ENCODE results near the gene SSX4B. TPM values are rescaled to one million over a fixed set of nuclear protein-coding genes. Genes with fewer than 3 reads are reported as not detected.
"Not testable (repeated sequence)": the region's sequence is repeated elsewhere in the genome, so short reads cannot be mapped to it uniquely, and the experiment has no call there.

The SSX4B gene, protein sequence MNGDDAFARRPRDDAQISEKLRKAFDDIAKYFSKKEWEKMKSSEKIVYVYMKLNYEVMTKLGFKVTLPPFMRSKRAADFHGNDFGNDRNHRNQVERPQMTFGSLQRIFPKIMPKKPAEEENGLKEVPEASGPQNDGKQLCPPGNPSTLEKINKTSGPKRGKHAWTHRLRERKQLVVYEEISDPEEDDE
- total RNA-seq (2013; cell fraction: nucleolus; rRNA removed) = not detected in 2 replicates
- total RNA-seq (2014; rRNA removed) = not detected in 2 replicates
- not detected in 2 replicates for total RNA-seq (2014; rRNA removed; fragmentation: Illumina TruSeq; extraction: Trizol)
- not detected in 2 replicates for total RNA-seq (2021)
- polyA plus RNA-seq (2011; ENCODE audit: low read depth) = not detected
- polyA plus RNA-seq (2011; rRNA removed) = not detected in 2 replicates
- polyA plus RNA-seq (2011; cell fraction: cytosol; rRNA removed) = not detected in 2 replicates
- not detected in 2 replicates for polyA plus RNA-seq (2011; cell fraction: nucleus; rRNA removed)
- polyA plus RNA-seq (2012) = not detected in 2 replicates
- not detected in 2 replicates for polyA plus RNA-seq (2014; fragmentation: Illumina TruSeq; extraction: Trizol)
- polyA plus RNA-seq (2014; fragmentation: Nextera tagmentation; extraction: Ambion mirVana) = not detected
- polyA plus RNA-seq (2014; rRNA removed) = 0.13 TPM in 1 of 2 replicates, not detected in the other
- not detected for polyA plus RNA-seq (2016; fragmentation: Nextera tagmentation; extraction: Ambion mirVana)
- not detected in 2 replicates for polyA minus RNA-seq (2011; rRNA and poly(A)+ RNA removed)
- not detected in 2 replicates for polyA minus RNA-seq (2011; cell fraction: cytosol; rRNA and poly(A)+ RNA removed)
- polyA minus RNA-seq (2011; cell fraction: nucleus; rRNA and poly(A)+ RNA removed) = not detected in 2 replicates
- Bru-seq, nascent RNA = not detected
- not detected for BruChase-seq, experiment 1, labeled RNA remaining after a 6-hour chase
- BruChase-seq, experiment 2, labeled RNA remaining after a 2-hour chase = not detected
- long read RNA-seq, experiment 1 = 0 reads
- long read RNA-seq, experiment 2 = 0 reads

GRCh38 chrX:48411860-48412259 is at the start of gene SSX4B:
Gene SSX4B (minus strand): TSS chrX:48411960. CDS start chrX:48411372, 588 bp downstream.
- WGBS (ENCODE audit: insufficient coverage, insufficient replicate concordance, low lambda C conversion rate, missing lambda C conversion rate) = no CpG with 5 or more reads among the region's 15 CpGs
- in situ Hi-C loops (cut with MboI); BruUV-seq (replicated peaks); POLR2A ChIA-PET; H3K4me3 ChIP-seq; H3K9me3 ChIP-seq (replicated peaks; ENCODE audit: control insufficient read depth, insufficient read depth, low read length); H3K36me3 ChIP-seq (ENCODE audit: control insufficient read depth in 2 of 2, insufficient read depth in 2 of 2, low read length in 1 of 2); CTCF ChIA-PET; RAD21 ChIA-PET (ENCODE audit: unreplicated experiment); ATAC-seq; H3K79me2 ChIP-seq (ENCODE audit: control insufficient read depth, insufficient read depth, low read length); H3K4me1 ChIP-seq (ENCODE audit: control insufficient read depth, insufficient read depth, low read length); H3K27me3 ChIP-seq (replicated peaks in 1 of 2; ENCODE audit: control insufficient read depth in 2 of 2, insufficient read depth in 2 of 2, low read length in 1 of 2); H3K4me2 ChIP-seq (ENCODE audit: control insufficient read depth, insufficient read depth); FAIRE-seq; H4K20me1 ChIP-seq (ENCODE audit: control insufficient read depth, insufficient read depth); DNase-seq (ENCODE audit: low read depth, low spot score); H2AFZ ChIP-seq (ENCODE audit: control insufficient read depth, low read depth, low read length); H3K27ac ChIP-seq (ENCODE audit: control insufficient read depth, insufficient read depth); H3K9ac ChIP-seq (ENCODE audit: control insufficient read depth, insufficient read depth, low read length); intact Hi-C loops (cut with micrococcal nuclease; ENCODE audit: unreplicated experiment); SMC1A ChIA-PET (ENCODE audit: uncharacterized antibody, unreplicated experiment): not testable (repeated sequence)

DNA sequence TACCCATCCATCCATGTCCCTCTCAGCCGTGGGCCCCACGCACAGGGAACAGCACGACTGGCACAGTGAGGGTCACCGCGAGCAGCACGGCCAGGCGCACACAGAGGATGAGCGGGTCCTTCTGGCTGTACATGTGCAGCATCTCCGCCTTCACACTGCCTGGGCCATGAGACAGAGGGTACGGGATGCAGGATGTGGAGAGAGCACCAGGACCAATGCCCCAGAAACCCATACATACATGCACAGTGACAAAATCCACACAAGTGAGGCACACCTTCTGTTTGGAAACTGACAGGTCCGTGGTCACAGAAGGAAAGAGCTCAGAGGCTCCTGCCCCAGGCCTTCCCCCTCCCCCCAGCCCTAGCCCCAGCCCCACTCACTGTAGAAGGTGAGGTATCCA is 48.8 kb upstream of the SSX4B start:
- no peak overlapping the region for H3K4me3 ChIP-seq
- peaks cover 1 to 3% of the 10 kb centered on the region in 2 experiments; a peak in 3 of 4 replicates for H3K36me3 ChIP-seq (ENCODE audit: control insufficient read depth in 2 of 2, insufficient read depth in 2 of 2, low read length in 1 of 2)

More for the DNA sequence above, 48.8 kb upstream of the SSX4B start:
- FAIRE-seq (no peak), DNase-seq (ENCODE audit: low read depth, low spot score) (no peak), ATAC-seq (no peak)
- no peak overlapping the region for H3K9ac ChIP-seq (ENCODE audit: control insufficient read depth, insufficient read depth, low read length)
- H3K79me2 ChIP-seq (ENCODE audit: control insufficient read depth, insufficient read depth, low read length) = no peaks in the 10 kb centered on the region; the same call in 1 of the 2 replicates
- ChIA-PET SMC1A (ENCODE audit: uncharacterized antibody, unreplicated experiment) (no interaction called here), CTCF (no interaction called here), RAD21 (ENCODE audit: unreplicated experiment) (no interaction called here), POLR2A (interaction anchor here (0.5 kb wide), 1 partner anchor 108 kb away, joined by 5 read pairs; no protein-coding TSS in a partner anchor)
- WGBS (ENCODE audit: insufficient coverage, insufficient replicate concordance, low lambda C conversion rate, missing lambda C conversion rate) = 76% methylated on average over 11 of the region's 11 CpGs
- H4K20me1 ChIP-seq (ENCODE audit: control insufficient read depth, insufficient read depth) = no peaks in the 10 kb centered on the region
- intact Hi-C loops (cut with micrococcal nuclease; ENCODE audit: unreplicated experiment) (loop anchor here (10.0 kb wide), 1 partner anchor 376 kb away; no protein-coding TSS in a partner anchor), in situ Hi-C loops (cut with MboI) (no loop called here)
- no peaks in the 10 kb centered on the region for H3K4me1 ChIP-seq (ENCODE audit: control insufficient read depth, insufficient read depth, low read length)
- H2AFZ ChIP-seq (ENCODE audit: control insufficient read depth, low read depth, low read length) = no peak overlapping the region
- H3K9me3 ChIP-seq (replicated peaks; ENCODE audit: control insufficient read depth, insufficient read depth, low read length) = no peaks in the 10 kb centered on the region
- H3K27ac ChIP-seq (ENCODE audit: control insufficient read depth, insufficient read depth) = no peak overlapping the region
- TF ChIP-seq HDGF (IDR thresholded peaks at IDR 0.05) (no peak), ZBED1 (IDR thresholded peaks at IDR 0.05; ENCODE audit: borderline replicate concordance) (no peak), RB1 (IDR thresholded peaks at IDR 0.05; ENCODE audit: borderline replicate concordance) (no peak), JUNB (IDR thresholded peaks at IDR 0.05) (no peak), RAD51 (IDR thresholded peaks at IDR 0.05) (no peak), SMAD1 (IDR thresholded peaks at IDR 0.05; ENCODE audit: low read depth, partially characterized antibody) (no peak), STAT1 (conservative IDR thresholded peaks at IDR 0.05) (no peak), MEF2A (IDR thresholded peaks at IDR 0.05; ENCODE audit: insufficient read depth, low read depth, low read length) (no peak), PML (IDR thresholded peaks at IDR 0.05; ENCODE audit: low read length) (no peak), ZNF622 (IDR thresholded peaks at IDR 0.05) (no peak), SP1 (IDR thresholded peaks at IDR 0.05; ENCODE audit: low read depth, low read length) (no peak), NFYB (IDR thresholded peaks at IDR 0.05; ENCODE audit: insufficient read depth, low read depth, low read length) (no peak)
- TF ChIP-seq, protein P1, sequence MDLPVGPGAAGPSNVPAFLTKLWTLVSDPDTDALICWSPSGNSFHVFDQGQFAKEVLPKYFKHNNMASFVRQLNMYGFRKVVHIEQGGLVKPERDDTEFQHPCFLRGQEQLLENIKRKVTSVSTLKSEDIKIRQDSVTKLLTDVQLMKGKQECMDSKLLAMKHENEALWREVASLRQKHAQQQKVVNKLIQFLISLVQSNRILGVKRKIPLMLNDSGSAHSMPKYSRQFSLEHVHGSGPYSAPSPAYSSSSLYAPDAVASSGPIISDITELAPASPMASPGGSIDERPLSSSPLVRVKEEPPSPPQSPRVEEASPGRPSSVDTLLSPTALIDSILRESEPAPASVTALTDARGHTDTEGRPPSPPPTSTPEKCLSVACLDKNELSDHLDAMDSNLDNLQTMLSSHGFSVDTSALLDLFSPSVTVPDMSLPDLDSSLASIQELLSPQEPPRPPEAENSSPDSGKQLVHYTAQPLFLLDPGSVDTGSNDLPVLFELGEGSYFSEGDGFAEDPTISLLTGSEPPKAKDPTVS (IDR thresholded peaks at IDR 0.05; ENCODE audit: low read depth, low read length) = no peak
- no peaks in the 10 kb centered on the region for H3K27me3 ChIP-seq (replicated peaks in 1 of 2; ENCODE audit: control insufficient read depth in 2 of 2, insufficient read depth in 2 of 2, low read length in 1 of 2)
- BruUV-seq (replicated peaks) = no TSS peak
- no peak overlapping the region for H3K4me2 ChIP-seq (ENCODE audit: control insufficient read depth, insufficient read depth)

Measured in GM12878 (cell line).